22Rv1 (cell line): ENCODE measurements around the gene SSC4D.
A peak's percentile ranks its signal among the peaks of the same experiment; 100 is the strongest.

ENCODE experiments used
- ZFX ChIP-seq: fragments of 450-650 bp; IDR thresholded peaks from 2 replicates; pipeline ENCODE4 v1.6.1; 2017; ENCODE audit warnings: antibody characterized with exemption, borderline replicate concordance
- TF ChIP-seq, protein P1 (sequence below): fragments of 450-650 bp; IDR thresholded peaks from 2 replicates; pipeline ENCODE4 v1.5.1; 2017; ENCODE audit warnings: mild to moderate bottlenecking

DNA sequence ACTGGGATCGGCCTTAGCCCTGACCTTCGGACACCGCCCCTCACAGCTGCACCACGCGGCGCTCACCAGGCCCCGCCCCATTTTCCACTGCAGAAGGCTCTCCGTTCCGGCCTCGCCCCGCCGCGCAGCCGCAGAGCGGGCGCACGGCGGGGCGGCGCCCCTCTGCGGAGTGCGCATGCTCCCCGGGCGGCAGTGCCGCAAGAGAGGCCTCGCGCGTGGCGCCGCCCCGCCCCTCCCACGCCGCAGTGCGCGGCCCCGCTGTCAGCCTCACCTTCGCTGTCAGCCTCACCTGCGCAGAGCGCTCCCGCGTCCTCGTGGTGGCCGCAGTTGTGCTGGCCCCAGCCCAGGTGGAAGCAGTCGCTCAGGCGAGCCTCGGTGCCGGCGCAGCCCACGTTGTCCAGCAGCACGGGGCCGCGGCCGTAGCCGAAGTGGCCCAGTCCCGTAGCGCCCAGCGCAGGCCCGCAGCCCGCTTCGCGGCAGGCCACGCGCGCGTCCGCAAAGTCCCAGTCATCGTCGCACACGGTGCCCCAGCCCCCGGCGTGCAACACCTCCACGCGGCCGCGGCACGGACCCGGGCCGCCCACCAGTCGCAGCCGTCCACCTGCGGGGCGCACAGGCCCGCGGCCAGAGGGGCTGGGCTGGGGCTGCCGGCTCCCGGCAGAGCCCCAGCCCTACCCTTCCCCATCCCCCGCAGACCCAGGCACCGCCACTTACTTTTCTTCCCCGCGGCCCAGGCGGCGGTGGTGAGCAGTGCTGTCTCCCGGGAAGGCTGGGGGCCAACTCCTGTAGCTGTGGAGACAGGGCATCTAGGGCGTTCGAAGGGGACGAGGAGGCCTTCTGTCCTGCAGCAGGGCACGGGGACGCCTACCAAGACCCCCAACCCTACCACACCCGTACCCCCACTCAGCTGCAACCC lies 16.1 kb downstream of the SSC4D start:
- TF ChIP-seq, protein P1, sequence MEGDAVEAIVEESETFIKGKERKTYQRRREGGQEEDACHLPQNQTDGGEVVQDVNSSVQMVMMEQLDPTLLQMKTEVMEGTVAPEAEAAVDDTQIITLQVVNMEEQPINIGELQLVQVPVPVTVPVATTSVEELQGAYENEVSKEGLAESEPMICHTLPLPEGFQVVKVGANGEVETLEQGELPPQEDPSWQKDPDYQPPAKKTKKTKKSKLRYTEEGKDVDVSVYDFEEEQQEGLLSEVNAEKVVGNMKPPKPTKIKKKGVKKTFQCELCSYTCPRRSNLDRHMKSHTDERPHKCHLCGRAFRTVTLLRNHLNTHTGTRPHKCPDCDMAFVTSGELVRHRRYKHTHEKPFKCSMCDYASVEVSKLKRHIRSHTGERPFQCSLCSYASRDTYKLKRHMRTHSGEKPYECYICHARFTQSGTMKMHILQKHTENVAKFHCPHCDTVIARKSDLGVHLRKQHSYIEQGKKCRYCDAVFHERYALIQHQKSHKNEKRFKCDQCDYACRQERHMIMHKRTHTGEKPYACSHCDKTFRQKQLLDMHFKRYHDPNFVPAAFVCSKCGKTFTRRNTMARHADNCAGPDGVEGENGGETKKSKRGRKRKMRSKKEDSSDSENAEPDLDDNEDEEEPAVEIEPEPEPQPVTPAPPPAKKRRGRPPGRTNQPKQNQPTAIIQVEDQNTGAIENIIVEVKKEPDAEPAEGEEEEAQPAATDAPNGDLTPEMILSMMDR = peak; percentile 39; the same call in 1 of the 2 replicates
- no peak for TF ChIP-seq ZFX
